Measurements from ENCODE around the gene ZNF71. TPM values are rescaled to one million over a fixed set of nuclear protein-coding genes. Genes with fewer than 3 reads are reported as not detected.

The ZNF71 gene
- polyA plus RNA-seq, 1 donor (not counting 4 experiments of a cell fraction or from before 2014, with no cell fraction given): 4.8 TPM

DNA sequence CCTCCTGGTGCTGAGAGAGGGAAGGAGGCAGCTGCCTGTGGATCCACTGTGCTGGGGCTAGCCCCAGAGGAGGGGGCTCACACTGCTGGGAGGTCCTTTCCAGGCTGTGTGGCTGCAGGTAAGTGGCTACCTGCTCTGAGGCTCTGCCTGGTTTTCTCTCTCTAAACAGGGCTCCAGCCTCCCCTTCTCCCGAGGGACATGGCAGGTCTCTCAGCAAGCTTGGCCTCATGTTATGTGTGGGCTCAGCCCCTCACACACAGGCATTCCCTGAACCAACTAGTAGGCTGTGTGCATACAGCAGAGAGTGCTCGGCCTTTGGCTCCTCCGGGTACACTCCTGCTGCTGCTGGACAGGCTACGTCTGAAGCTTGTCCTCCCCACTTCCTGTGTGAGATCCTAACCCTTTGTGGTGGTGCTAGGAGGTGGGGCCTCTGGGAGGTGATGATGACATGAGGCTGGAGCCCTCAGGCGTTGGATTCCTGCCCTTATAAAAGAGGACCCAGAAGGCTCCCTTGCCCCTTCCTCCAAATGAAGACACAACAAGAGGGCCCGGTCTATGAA is 72.3 kb downstream of the ZNF71 start:
- no peak for DNase-seq (ENCODE audit: low read depth, low spot score)
- Histone ChIP-seq H3K27me3 (ENCODE audit: control insufficient read depth, extremely low read depth, insufficient read depth, low read length) (no peaks in the 10 kb centered on the region), H3K4me2 (ENCODE audit: control insufficient read depth, extremely low read depth, insufficient read depth, low read depth, low read length) (no peak overlapping the region), H3K4me1 (ENCODE audit: control insufficient read depth, extremely low read depth, insufficient read depth, low read length) (no peaks in the 10 kb centered on the region), H4K20me1 (ENCODE audit: control insufficient read depth, extremely low read depth, insufficient read depth, low read length) (no peaks in the 10 kb centered on the region), H2AFZ (ENCODE audit: control insufficient read depth, low read length) (no peak overlapping the region), H3K36me3 (ENCODE audit: control insufficient read depth in 2 of 2, extremely low read depth in 1 of 2, insufficient read depth in 2 of 2, low read length in 2 of 2) (no peaks in the 10 kb centered on the region), H3K79me2 (ENCODE audit: control insufficient read depth, insufficient read depth, low read length) (no peaks in the 10 kb centered on the region), H3K9me1 (ENCODE audit: control insufficient read depth, extremely low read depth, insufficient read depth, low read length) (no peaks in the 10 kb centered on the region), H3K4me3 (ENCODE audit: control insufficient read depth in 2 of 3, extremely low read depth in 1 of 3, insufficient read depth in 2 of 3, low read depth in 1 of 3, low read length in 3 of 3) (no peak overlapping the region), H3K9me3 (ENCODE audit: control insufficient read depth, low read depth, low read length) (peaks cover 24% of the 10 kb centered on the region), H3K27ac (ENCODE audit: control insufficient read depth, insufficient read depth, low read length) (no peak overlapping the region), H3K9ac (ENCODE audit: control insufficient read depth, extremely low read depth, insufficient read depth, low read length) (no peak overlapping the region)
- no peak for FAIRE-seq
- no peak for TF ChIP-seq EZH2 (IDR thresholded peaks at IDR 0.05; ENCODE audit: low read length)
- TF ChIP-seq, protein P1, sequence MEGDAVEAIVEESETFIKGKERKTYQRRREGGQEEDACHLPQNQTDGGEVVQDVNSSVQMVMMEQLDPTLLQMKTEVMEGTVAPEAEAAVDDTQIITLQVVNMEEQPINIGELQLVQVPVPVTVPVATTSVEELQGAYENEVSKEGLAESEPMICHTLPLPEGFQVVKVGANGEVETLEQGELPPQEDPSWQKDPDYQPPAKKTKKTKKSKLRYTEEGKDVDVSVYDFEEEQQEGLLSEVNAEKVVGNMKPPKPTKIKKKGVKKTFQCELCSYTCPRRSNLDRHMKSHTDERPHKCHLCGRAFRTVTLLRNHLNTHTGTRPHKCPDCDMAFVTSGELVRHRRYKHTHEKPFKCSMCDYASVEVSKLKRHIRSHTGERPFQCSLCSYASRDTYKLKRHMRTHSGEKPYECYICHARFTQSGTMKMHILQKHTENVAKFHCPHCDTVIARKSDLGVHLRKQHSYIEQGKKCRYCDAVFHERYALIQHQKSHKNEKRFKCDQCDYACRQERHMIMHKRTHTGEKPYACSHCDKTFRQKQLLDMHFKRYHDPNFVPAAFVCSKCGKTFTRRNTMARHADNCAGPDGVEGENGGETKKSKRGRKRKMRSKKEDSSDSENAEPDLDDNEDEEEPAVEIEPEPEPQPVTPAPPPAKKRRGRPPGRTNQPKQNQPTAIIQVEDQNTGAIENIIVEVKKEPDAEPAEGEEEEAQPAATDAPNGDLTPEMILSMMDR (optimal IDR thresholded peaks at IDR 0.05 in 1 of 3, IDR thresholded peaks at IDR 0.05 in 1 of 3, conservative IDR thresholded peaks at IDR 0.05 in 1 of 3; ENCODE audit: extremely low read depth in 1 of 3, insufficient read depth in 2 of 3, low read length in 3 of 3): no peak
- dilution Hi-C loops (cut with MboI; ENCODE audit: extremely low pct_ligation_motif_present, low sequenced_read_pairs): no loop called here

DNA sequence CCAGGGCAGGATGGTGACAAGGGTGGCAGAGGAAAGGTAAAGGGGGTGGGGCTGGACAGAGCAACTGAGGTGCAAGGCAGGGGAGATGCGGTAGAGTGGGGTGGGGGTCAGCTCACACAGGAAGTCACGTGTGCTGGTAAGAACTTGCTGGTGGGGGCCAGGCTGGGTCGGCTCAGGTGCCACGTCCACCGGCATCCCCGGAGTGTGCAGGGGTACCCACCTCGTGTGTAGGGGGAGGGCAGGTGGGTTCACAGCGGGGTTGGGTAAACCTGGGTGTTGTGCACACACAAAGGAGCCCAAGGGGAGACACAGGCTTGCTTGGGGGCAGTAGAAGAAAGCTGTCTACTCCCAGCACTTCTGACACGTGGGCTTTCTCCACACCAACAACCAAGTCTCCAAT is 73.6 kb downstream of the ZNF71 start:
- Histone ChIP-seq H3K4me1 (ENCODE audit: control insufficient read depth, extremely low read depth, insufficient read depth, low read length) (no peaks in the 10 kb centered on the region), H3K4me2 (ENCODE audit: control insufficient read depth, extremely low read depth, insufficient read depth, low read depth, low read length) (no peak overlapping the region), H3K9me1 (ENCODE audit: control insufficient read depth, extremely low read depth, insufficient read depth, low read length) (no peaks in the 10 kb centered on the region), H3K36me3 (ENCODE audit: control insufficient read depth in 2 of 2, extremely low read depth in 1 of 2, insufficient read depth in 2 of 2, low read length in 2 of 2) (no peaks in the 10 kb centered on the region), H3K27ac (ENCODE audit: control insufficient read depth, insufficient read depth, low read length) (no peak overlapping the region), H3K4me3 (ENCODE audit: control insufficient read depth in 2 of 3, extremely low read depth in 1 of 3, insufficient read depth in 2 of 3, low read depth in 1 of 3, low read length in 3 of 3) (no peak overlapping the region), H4K20me1 (ENCODE audit: control insufficient read depth, extremely low read depth, insufficient read depth, low read length) (no peaks in the 10 kb centered on the region), H3K79me2 (ENCODE audit: control insufficient read depth, insufficient read depth, low read length) (no peaks in the 10 kb centered on the region), H3K9me3 (ENCODE audit: control insufficient read depth, low read depth, low read length) (peaks cover 24% of the 10 kb centered on the region), H2AFZ (ENCODE audit: control insufficient read depth, low read length) (no peak overlapping the region), H3K27me3 (ENCODE audit: control insufficient read depth, extremely low read depth, insufficient read depth, low read length) (no peaks in the 10 kb centered on the region), H3K9ac (ENCODE audit: control insufficient read depth, extremely low read depth, insufficient read depth, low read length) (no peak overlapping the region)
- TF ChIP-seq EZH2 (IDR thresholded peaks at IDR 0.05; ENCODE audit: low read length): no peak
- TF ChIP-seq, protein P1 (optimal IDR thresholded peaks at IDR 0.05 in 1 of 3, IDR thresholded peaks at IDR 0.05 in 1 of 3, conservative IDR thresholded peaks at IDR 0.05 in 1 of 3; ENCODE audit: extremely low read depth in 1 of 3, insufficient read depth in 2 of 3, low read length in 3 of 3): no peak
- DNase-seq (ENCODE audit: low read depth, low spot score): no peak
- dilution Hi-C loops (cut with MboI; ENCODE audit: extremely low pct_ligation_motif_present, low sequenced_read_pairs): no loop called here
- no peak for FAIRE-seq

All from keratinocyte (primary cell).